Esophagus muscularis mucosa (tissue), 4 donors: Measurements from ENCODE around the gene ACACA.

Experiments used
- CTCF ChIP-seq, 3 experiments: fragments of 200-600 bp in 2 of 3; fragments of 450-650 bp in 1 of 3; sonication (generic) in 2 of 3; IDR thresholded peaks; one replicate each; pipeline ENCODE4 v1.5.1; 2017 to 2019; ENCODE audit warnings: antibody characterized with exemption in 3 of 3, mild to moderate bottlenecking in 2 of 3, moderate library complexity in 1 of 3
- EP300 ChIP-seq: sonication (generic); formaldehyde crosslinking; IDR thresholded peaks from one replicate; pipeline ENCODE4 v1.6.1; 2017; ENCODE audit warnings: antibody characterized with exemption
- POLR2A ChIP-seq: fragments of 450-650 bp; IDR thresholded peaks from one replicate; pipeline ENCODE4 v1.6.1; 2017; ENCODE audit warnings: antibody characterized with exemption, moderate library complexity, mild to moderate bottlenecking, low read depth
- POLR2AphosphoS5 ChIP-seq, 2 donors: sonication (generic); formaldehyde crosslinking; IDR thresholded peaks; one replicate each; pipeline ENCODE4 v1.6.1; 2017; ENCODE audit warnings: antibody characterized with exemption in 2 of 2

- TF ChIP-seq CTCF (IDR thresholded peaks at IDR 0.05), result no peak
- no peak for TF ChIP-seq POLR2A
- TF ChIP-seq POLR2AphosphoS5 (IDR thresholded peaks at IDR 0.05), result no peak
- TF ChIP-seq EP300, result no peak
Measured at GRCh38 chr17:37265446-37266173, 141.0 kb downstream of the ACACA start.
